Skeletal muscle tissue (tissue), 4 donors: ENCODE measurements around the gene MTUS2. TPM values are rescaled to one million over a fixed set of nuclear protein-coding genes. Genes with fewer than 3 reads are reported as not detected.

Source experiments
- H3K27ac ChIP-seq: one replicate; pipeline ENCODE4 v1.7.0; 2013; ENCODE audit warnings: mild to moderate bottlenecking, low read depth, low read length, inconsistent platforms
- H3K27me3 ChIP-seq, 3 donors: one replicate each; pipeline ENCODE4 v1.7.0; 2013; ENCODE audit warnings: low read length in 3 of 3; ENCODE audit not compliant: control insufficient read depth in 3 of 3, insufficient read depth in 3 of 3
- H3K36me3 ChIP-seq, 3 donors: one replicate each; pipeline ENCODE4 v1.7.0; 2013; ENCODE audit warnings: low read length in 3 of 3; ENCODE audit not compliant: control insufficient read depth in 3 of 3, insufficient read depth in 3 of 3
- H3K4me1 ChIP-seq, 3 donors: one replicate each; pipeline ENCODE4 v1.7.0; 2013; ENCODE audit warnings: low read length in 3 of 3, mild to moderate bottlenecking in 3 of 3; ENCODE audit not compliant: control insufficient read depth in 3 of 3, insufficient read depth in 3 of 3
- H3K4me3 ChIP-seq, 3 donors: one replicate each; pipeline ENCODE4 v1.7.0; 2013; ENCODE audit warnings: low read length in 3 of 3
- H3K9ac ChIP-seq, 3 donors: one replicate each; pipeline ENCODE4 v1.7.0; 2013; ENCODE audit warnings: low read length in 3 of 3, mild to moderate bottlenecking in 3 of 3, moderate library complexity in 2 of 3, low read depth in 1 of 3
- H3K9me3 ChIP-seq, 3 donors: one replicate each; pipeline ENCODE4 v1.7.0; 2013; ENCODE audit warnings: low read length in 3 of 3; ENCODE audit not compliant: control insufficient read depth in 3 of 3
- total RNA-seq: library from RNA; depleted of rRNA; stranded (reverse); fragments of >200 nt; gene quantifications from one replicate; pipeline ENCODE4 v1.2.3, GENCODE V29; 2014
- donor health status: Osteomylitis.

Gene MTUS2
- total RNA-seq, 1 donor from 2014 or later = 4.2 TPM

DNA sequence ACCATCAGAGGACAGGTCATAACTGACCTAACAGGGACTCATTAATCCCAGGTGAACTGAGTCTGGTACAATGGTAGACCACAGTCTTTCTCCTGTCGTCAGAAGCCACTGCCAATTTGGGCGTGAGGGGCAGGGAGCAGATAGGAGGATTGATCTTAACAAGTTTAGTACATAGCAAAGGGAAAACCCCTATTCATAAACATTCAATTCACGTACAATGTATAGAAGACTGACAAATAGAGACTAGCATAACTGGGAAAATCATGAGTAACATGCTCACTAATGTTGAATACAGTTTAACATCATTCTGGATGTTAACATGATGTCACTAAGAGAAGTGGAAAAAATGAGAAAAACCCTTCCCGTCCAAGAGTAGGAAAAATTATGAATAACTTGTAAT lies 721.3 kb downstream of the MTUS2 start:
- H3K9ac ChIP-seq = no peak overlapping the region
- H3K27me3 ChIP-seq = no peaks in the 10 kb centered on the region
- H3K4me3 ChIP-seq = no peak overlapping the region
- no peaks in the 10 kb centered on the region for H3K36me3 ChIP-seq
- no peak overlapping the region for H3K27ac ChIP-seq
- no peaks in the 10 kb centered on the region for H3K9me3 ChIP-seq
- peaks cover 4 to 7% (median 5%) of the 10 kb centered on the region in 3 donors for H3K4me1 ChIP-seq

DNA sequence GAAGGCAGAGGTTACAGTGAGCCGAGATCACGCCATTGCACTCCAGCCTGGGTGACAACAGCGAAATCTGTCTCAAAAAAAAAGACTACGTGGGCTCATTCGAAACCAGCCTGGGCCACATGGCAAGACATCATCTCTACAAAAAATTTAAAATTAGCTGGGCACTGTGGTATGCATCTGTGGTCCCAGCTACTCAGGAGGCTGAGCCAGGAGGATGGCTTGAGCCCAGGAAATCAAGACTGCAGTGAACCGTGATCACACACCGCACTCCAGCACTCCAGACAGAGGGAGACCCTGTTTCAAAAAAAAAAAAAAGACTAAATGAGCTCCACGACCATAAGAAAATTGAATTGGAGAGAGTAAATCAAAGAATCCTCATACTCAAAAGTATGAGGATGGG lies 722.2 kb downstream of the MTUS2 start:
- Histone ChIP-seq H3K27ac (no peak overlapping the region), H3K4me3 (no peak overlapping the region), H3K4me1 (peaks cover 4 to 9% (median 5%) of the 10 kb centered on the region in 3 donors), H3K27me3 (no peaks in the 10 kb centered on the region), H3K36me3 (no peaks in the 10 kb centered on the region), H3K9me3 (no peaks in the 10 kb centered on the region), H3K9ac (no peak overlapping the region)

GRCh38 chr13:29543230-29544215 lies 723.4 kb downstream of the MTUS2 start:
- no peak overlapping the region for H3K9ac ChIP-seq
- H3K27ac ChIP-seq = no peak overlapping the region
- H3K36me3 ChIP-seq = no peaks in the 10 kb centered on the region
- no peak overlapping the region for H3K4me3 ChIP-seq
- no peaks in the 10 kb centered on the region for H3K27me3 ChIP-seq
- H3K4me1 ChIP-seq = peaks cover 0 to 9% (median 0%) of the 10 kb centered on the region in 3 donors
- no peaks in the 10 kb centered on the region for H3K9me3 ChIP-seq

DNA sequence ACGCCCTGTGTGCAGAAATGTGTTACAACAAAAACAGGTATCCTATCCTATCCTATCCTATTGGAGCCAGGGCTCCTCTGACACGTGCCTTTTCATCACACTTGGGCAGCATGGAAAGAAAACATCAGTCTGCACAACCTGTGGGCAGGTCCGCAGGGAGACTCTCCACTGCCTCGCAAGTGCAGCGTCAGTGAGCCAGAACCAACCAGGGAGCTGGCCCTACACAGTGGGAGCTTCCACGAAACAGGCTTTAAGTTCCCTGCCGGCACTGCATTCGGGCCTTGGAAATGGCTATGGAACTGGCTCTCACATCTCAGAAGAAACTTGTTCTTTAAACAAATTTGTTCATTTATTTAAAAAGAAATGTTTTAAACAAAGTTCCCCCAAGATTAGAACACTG lies 725.8 kb downstream of the MTUS2 start:
- no peaks in the 10 kb centered on the region for H3K36me3 ChIP-seq
- H3K27ac ChIP-seq = no peak overlapping the region
- H3K4me1 ChIP-seq = peaks cover 0 to 2% (median 0%) of the 10 kb centered on the region in 3 donors
- H3K27me3 ChIP-seq = no peaks in the 10 kb centered on the region
- H3K4me3 ChIP-seq = no peak overlapping the region
- H3K9me3 ChIP-seq = no peaks in the 10 kb centered on the region
- no peak overlapping the region for H3K9ac ChIP-seq

DNA sequence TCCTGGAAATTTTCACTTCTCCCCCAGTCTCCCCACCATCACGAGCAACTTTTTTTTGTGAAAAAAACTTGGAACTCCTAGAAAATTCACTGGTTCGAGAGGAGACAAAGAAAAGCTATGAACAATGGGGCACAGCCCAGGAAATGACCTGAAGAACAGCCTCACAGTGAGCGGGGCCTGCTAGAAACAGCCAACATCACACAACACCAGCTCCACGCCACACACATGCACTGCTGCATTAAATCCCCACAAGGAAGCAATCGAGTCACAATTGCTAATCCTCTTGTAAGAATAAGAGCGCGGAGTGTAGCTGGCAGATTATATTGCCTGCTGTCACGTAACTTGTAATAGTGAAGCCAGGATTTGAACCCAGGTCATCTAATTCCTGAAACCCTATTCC lies 726.5 kb downstream of the MTUS2 start:
- Histone ChIP-seq H3K4me3 (no peak overlapping the region), H3K36me3 (no peaks in the 10 kb centered on the region), H3K9me3 (no peaks in the 10 kb centered on the region), H3K27ac (no peak overlapping the region), H3K4me1 (peaks cover 0 to 2% (median 0%) of the 10 kb centered on the region in 3 donors), H3K27me3 (no peaks in the 10 kb centered on the region), H3K9ac (no peak overlapping the region)

- Histone ChIP-seq H3K27me3 (no peaks in the 10 kb centered on the region), H3K4me3 (no peak overlapping the region), H3K9ac (no peak overlapping the region), H3K27ac (no peak overlapping the region), H3K4me1 (peaks cover 0 to 2% (median 0%) of the 10 kb centered on the region in 3 donors), H3K36me3 (no peaks in the 10 kb centered on the region), H3K9me3 (no peaks in the 10 kb centered on the region)
Observed at GRCh38 chr13:29547153-29547552, 727.0 kb downstream of the MTUS2 start.

DNA sequence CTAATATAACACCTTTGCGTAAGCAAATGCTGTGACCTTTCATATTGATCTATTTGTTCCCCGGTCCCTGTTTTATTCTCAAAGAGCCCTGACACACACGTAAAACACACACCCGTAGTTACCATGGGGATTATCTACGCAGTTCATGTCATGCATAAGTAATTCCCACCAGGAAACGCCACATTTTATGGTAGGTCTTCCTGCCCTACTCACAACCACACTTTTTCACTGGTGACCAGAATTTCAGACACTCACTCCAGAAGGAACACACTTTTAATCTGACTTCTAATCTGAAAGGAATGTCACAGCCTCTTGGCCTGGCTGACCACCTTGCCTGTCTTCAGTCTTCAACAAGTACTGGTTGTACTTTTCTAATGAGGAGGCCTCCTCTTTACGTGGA lies 728.6 kb downstream of the MTUS2 start:
- Histone ChIP-seq H3K4me3 (no peak overlapping the region), H3K36me3 (peaks cover 0 to 2% (median 0%) of the 10 kb centered on the region in 3 donors), H3K9ac (no peak overlapping the region), H3K27me3 (no peaks in the 10 kb centered on the region), H3K4me1 (peaks cover 0 to 2% (median 0%) of the 10 kb centered on the region in 3 donors), H3K9me3 (no peaks in the 10 kb centered on the region), H3K27ac (no peak overlapping the region)

DNA sequence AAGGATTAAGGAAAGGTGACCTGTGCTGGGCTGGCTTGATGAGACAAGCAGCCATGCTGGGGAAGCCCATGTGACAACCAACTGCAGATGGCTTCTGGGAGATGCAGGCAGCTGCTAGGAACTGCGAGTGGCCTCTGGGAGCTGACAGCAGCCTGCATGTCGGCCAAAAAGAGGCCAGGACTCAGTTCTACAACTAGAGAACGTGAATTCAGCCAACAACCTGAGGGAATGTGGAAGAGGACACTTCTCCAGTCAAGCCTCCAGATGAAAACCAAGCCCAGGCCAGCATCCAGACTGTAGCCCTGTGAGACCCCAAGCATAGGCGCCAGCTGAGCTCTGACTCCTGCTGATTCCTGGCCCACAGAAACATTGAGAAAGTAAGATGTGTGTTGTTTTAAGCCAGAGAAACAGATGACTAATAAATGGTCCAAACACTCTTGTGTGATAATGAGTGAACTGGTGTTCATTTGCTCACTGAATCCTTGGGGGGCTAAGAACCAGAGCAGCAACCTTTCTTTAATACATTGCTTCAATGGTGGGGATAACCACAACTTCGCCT lies 730.4 kb downstream of the MTUS2 start:
- H3K4me3 ChIP-seq = no peak overlapping the region
- peaks cover 0 to 2% (median 0%) of the 10 kb centered on the region in 3 donors for H3K36me3 ChIP-seq
- no peaks in the 10 kb centered on the region for H3K9me3 ChIP-seq
- no peak overlapping the region for H3K9ac ChIP-seq
- peaks cover 0 to 2% (median 0%) of the 10 kb centered on the region in 3 donors for H3K4me1 ChIP-seq
- no peaks in the 10 kb centered on the region for H3K27me3 ChIP-seq
- H3K27ac ChIP-seq = no peak overlapping the region

DNA sequence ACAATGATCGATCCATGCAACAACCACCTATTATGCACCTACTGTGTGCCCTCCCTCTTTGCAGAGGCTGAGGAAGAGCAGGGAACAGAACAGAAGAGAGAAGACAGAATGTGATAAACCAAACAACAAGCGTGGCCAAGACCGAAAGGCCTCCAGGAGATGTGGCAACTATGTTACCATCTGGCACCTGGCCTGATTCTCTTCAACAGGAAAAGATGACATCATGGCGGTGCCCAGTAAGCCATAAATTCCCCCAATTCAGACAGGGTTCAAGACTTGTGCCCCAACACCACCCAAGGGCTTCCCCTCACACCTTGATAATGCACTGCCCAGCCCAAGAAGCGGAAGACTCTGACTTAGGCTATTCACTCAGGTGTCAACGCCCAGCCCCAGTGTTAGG lies 731.1 kb downstream of the MTUS2 start:
- Histone ChIP-seq H3K4me1 (peaks cover 0 to 2% (median 0%) of the 10 kb centered on the region in 3 donors), H3K27ac (no peak overlapping the region), H3K9ac (no peak overlapping the region), H3K36me3 (peaks cover 0 to 2% (median 0%) of the 10 kb centered on the region in 3 donors), H3K4me3 (no peak overlapping the region), H3K9me3 (no peaks in the 10 kb centered on the region), H3K27me3 (no peaks in the 10 kb centered on the region)
